Gastroesophageal sphincter (tissue), 4 donors: ENCODE data around the gene AGPAT3. TPM values are rescaled to one million over a fixed set of nuclear protein-coding genes. Genes with fewer than 3 reads are reported as not detected.
"Not testable (repeated sequence)": the region's sequence is repeated elsewhere in the genome, so short reads cannot be mapped to it uniquely, and the experiment has no call there.

Source experiments
- ATAC-seq: fragments of 150-250 bp; one replicate; pipeline ENCODE4 v1.9.1; 2016; ENCODE audit warnings: mild to moderate bottlenecking, moderate library complexity
- H3K27ac ChIP-seq, 4 donors: fragments of 200-600 bp; sonication (generic) in 3 of 4; 1 replicate in 3 of 4; 2 replicates in 1 of 4; pipeline ENCODE4 v1.5.1; 2016 to 2019
- H3K27me3 ChIP-seq: fragments of 200-600 bp; sonication (generic); one replicate; pipeline ENCODE4 v1.5.1; 2019
- H3K36me3 ChIP-seq, 2 donors: fragments of 200-600 bp; sonication (generic); one replicate each; pipeline ENCODE4 v1.5.1; 2019; ENCODE audit warnings: control low read depth in 1 of 2
- H3K4me1 ChIP-seq, 3 donors: fragments of 200-600 bp; sonication (generic); 1 replicate in 2 of 3; 2 replicates in 1 of 3; pipeline ENCODE4 v1.5.1; 2016 to 2019; ENCODE audit warnings: control low read depth in 2 of 3
- H3K4me3 ChIP-seq, 2 donors: fragments of 200-600 bp; sonication (generic); one replicate each; pipeline ENCODE4 v1.5.1; 2019; ENCODE audit warnings: mild to moderate bottlenecking in 1 of 2, moderate library complexity in 1 of 2
- H3K9me3 ChIP-seq, 3 donors: fragments of 200-600 bp; sonication (generic); one replicate each; pipeline ENCODE4 v1.5.1; 2017 to 2019; ENCODE audit warnings: control low read depth in 2 of 3
- EP300 ChIP-seq: sonication (generic); formaldehyde crosslinking; IDR thresholded peaks from one replicate; pipeline ENCODE4 v1.6.1; 2017; ENCODE audit warnings: antibody characterized with exemption, mild to moderate bottlenecking
- POLR2A ChIP-seq, 2 donors: fragments of 450-650 bp; IDR thresholded peaks; one replicate each; pipeline ENCODE4 v1.6.1; 2017; ENCODE audit warnings: antibody characterized with exemption in 2 of 2, mild to moderate bottlenecking in 2 of 2, moderate library complexity in 1 of 2
- POLR2AphosphoS5 ChIP-seq: sonication (generic); formaldehyde crosslinking; IDR thresholded peaks from one replicate; pipeline ENCODE4 v1.6.1; 2017; ENCODE audit warnings: antibody characterized with exemption
- WGBS, 2 donors: methylation state at CpG; one replicate each; pipeline ENCODE4 v1.1.5; 2018; ENCODE audit warnings: low coverage in 1 of 2; 5-methylcytosine and 5-hydroxymethylcytosine counted together
- total RNA-seq, 4 donors: library from RNA; depleted of rRNA; stranded (reverse); fragments of >200 nt; gene quantifications; one replicate each; pipeline ENCODE4 v1.1.0, GENCODE V29; 2016
- TF ChIP-seq, protein P1 (sequence below), 4 experiments: fragments of 200-600 bp in 2 of 4; fragments of 450-650 bp in 2 of 4; sonication (generic) in 1 of 4; IDR thresholded peaks; one replicate each; pipeline ENCODE4 v1.5.1; 2017 to 2019; ENCODE audit warnings: antibody characterized with exemption in 4 of 4, mild to moderate bottlenecking in 2 of 4, moderate library complexity in 2 of 4

Gene AGPAT3
- total RNA-seq, 4 donors from 2014 or later, result 27.1 to 46.9 (median 32.2) TPM

- Histone ChIP-seq H3K36me3 (no peaks in the 10 kb centered on the region), H3K4me1 (peaks cover 0 to 26% (median 5%) of the 10 kb centered on the region in 3 donors), H3K4me3 (no peak overlapping the region), H3K27ac (peak overlapping the region in 2 of 4 donors; percentile 43 to 46), H3K27me3 (no peaks in the 10 kb centered on the region), H3K9me3 (no peaks in the 10 kb centered on the region)
- ATAC-seq, result no peak
- 79 to 100% methylated on average over 4 to 5 of the region's 5 CpGs for WGBS, 2 donors
- TF ChIP-seq POLR2A (IDR thresholded peaks at IDR 0.05) (no peak), POLR2AphosphoS5 (no peak), EP300 (no peak)
- TF ChIP-seq, protein P1, sequence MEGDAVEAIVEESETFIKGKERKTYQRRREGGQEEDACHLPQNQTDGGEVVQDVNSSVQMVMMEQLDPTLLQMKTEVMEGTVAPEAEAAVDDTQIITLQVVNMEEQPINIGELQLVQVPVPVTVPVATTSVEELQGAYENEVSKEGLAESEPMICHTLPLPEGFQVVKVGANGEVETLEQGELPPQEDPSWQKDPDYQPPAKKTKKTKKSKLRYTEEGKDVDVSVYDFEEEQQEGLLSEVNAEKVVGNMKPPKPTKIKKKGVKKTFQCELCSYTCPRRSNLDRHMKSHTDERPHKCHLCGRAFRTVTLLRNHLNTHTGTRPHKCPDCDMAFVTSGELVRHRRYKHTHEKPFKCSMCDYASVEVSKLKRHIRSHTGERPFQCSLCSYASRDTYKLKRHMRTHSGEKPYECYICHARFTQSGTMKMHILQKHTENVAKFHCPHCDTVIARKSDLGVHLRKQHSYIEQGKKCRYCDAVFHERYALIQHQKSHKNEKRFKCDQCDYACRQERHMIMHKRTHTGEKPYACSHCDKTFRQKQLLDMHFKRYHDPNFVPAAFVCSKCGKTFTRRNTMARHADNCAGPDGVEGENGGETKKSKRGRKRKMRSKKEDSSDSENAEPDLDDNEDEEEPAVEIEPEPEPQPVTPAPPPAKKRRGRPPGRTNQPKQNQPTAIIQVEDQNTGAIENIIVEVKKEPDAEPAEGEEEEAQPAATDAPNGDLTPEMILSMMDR (IDR thresholded peaks at IDR 0.05), result no peak
These were observed 28.0 kb downstream of the AGPAT3 start for GRCh38 chr21:43892984-43893535.

DNA sequence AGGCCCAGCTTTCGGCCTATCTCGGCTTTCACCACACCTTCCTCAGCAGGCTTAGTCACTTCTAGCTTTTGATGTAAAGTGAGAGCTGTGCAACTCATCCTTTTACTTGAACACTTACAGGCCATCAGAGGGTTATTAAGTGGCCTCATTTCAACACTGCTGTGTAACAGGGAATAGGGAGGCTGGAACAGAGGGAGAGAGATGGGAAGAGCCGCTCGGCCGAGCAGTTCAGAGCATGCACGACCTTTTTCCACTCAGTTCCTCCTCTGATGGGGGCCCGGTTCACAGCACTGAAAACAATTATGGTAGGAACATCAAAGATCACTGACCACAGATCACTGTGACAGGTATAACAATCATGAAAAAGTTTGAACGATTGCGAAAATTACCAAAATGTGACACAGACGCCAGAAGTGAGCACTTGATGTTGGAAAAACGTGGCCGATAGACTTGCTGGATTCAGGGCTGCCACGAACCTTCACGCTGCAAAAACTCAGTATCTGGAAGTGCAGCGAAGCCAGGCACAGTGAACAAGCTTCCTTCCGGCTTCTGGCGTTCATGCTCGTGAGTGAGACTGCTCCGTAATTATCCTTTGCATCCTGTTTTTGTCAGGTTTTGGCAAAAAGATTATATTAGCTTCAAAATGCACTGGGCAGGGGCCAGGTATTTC lies 28.6 kb downstream of the AGPAT3 start:
- Histone ChIP-seq H3K9me3 (no peaks in the 10 kb centered on the region), H3K36me3 (peaks cover 0 to 4% of the 10 kb centered on the region in 2 donors), H3K27me3 (no peaks in the 10 kb centered on the region), H3K4me3 (peak overlapping the region in 1 of 2 donors; percentile 12), H3K4me1 (peaks cover 0 to 26% (median 5%) of the 10 kb centered on the region in 3 donors), H3K27ac (peak overlapping the region in 3 of 4 donors; percentile 35 to 46 (median 43))
- 61 to 69% methylated on average over 14 to 15 of the region's 19 CpGs for WGBS, 2 donors
- ATAC-seq, result no peak
- TF ChIP-seq, protein P1 (IDR thresholded peaks at IDR 0.05), result no peak
- TF ChIP-seq POLR2AphosphoS5, result no peak
- TF ChIP-seq EP300, result no peak
- no peak for TF ChIP-seq POLR2A (IDR thresholded peaks at IDR 0.05)

GRCh38 chr21:43894206-43894577 lies 29.2 kb downstream of the AGPAT3 start:
- Histone ChIP-seq H3K9me3 (no peaks in the 10 kb centered on the region), H3K27ac (peak overlapping the region in 1 of 4 donors; percentile 35), H3K36me3 (peaks cover 0 to 9% of the 10 kb centered on the region in 2 donors), H3K4me3 (peak overlapping the region in 1 of 2 donors; percentile 12), H3K4me1 (peaks cover 0 to 26% (median 5%) of the 10 kb centered on the region in 3 donors), H3K27me3 (no peaks in the 10 kb centered on the region)
- TF ChIP-seq, protein P1 (IDR thresholded peaks at IDR 0.05), result no peak
- WGBS, 2 donors, result 43 to 63% methylated on average over 4 of the region's 4 CpGs
- ATAC-seq, result no peak

DNA sequence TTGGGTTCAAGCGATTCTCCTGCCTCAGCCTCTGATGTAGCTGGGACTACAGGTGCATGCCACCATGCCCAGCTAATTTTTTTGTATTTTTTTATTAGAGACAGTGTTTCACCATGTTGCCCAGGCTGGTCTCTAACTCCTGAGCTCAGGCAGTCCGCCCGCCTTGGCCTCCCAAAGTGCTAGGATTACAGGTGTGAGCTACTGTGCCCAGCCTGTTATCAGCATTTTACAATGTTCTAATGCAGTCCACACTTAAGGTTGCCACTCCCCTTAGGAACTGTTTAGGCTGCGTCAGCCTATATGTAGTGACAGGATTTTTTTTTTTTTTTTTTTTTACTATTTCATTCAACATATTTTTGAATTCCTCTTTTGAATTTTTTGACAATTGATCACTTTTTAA lies 30.2 kb downstream of the AGPAT3 start:
- peaks cover 0 to 26% (median 5%) of the 10 kb centered on the region in 3 donors for H3K4me1 ChIP-seq
- no peaks in the 10 kb centered on the region for H3K9me3 ChIP-seq
- ATAC-seq, result no peak
- H3K36me3 ChIP-seq, result peaks cover 0 to 16% of the 10 kb centered on the region in 2 donors
- H3K4me3 ChIP-seq, result no peak overlapping the region
- no peaks in the 10 kb centered on the region for H3K27me3 ChIP-seq
- no peak overlapping the region for H3K27ac ChIP-seq
- TF ChIP-seq, protein P1 (IDR thresholded peaks at IDR 0.05), result no peak
- TF ChIP-seq POLR2A (IDR thresholded peaks at IDR 0.05) (no peak), POLR2AphosphoS5 (no peak), EP300 (no peak)
- 89 to 100% methylated on average over 4 of the region's 4 CpGs for WGBS, 2 donors

DNA sequence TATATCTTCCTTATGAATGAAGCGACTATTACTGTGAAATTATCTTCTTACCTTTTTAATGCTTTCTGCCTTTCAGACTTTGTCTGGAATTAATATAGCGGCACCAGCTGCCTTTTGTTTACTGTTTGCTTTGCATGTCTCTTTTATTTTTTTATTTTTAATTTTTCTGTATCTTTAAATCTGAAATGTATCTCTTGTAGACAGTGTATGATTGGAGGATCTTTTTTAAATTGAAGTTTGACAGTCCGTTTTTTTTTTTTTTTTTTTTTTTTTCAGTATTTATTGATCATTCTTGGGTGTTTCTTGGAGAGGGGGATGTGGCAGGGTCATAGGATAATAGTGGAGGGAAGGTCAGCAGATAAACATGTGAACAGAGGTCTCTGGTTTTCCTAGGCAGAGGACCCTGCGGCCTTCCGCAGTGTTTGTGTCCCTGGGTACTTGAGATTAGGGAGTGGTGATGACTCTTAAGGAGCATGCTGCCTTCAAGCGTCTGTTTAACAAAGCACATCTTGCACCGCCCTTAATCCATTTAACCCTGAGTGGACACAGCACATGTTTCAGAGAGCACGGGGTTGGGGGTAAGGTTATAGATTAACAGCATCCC lies 31.8 kb downstream of the AGPAT3 start:
- not testable (repeated sequence) for H3K9me3 ChIP-seq, ATAC-seq, H3K4me3 ChIP-seq, H3K27ac ChIP-seq, H3K27me3 ChIP-seq
- WGBS, 2 donors, result 88 to 89% methylated on average over 3 of the region's 8 CpGs
- Histone ChIP-seq H3K36me3 (peaks cover 0 to 16% of the 10 kb centered on the region in 2 donors), H3K4me1 (peaks cover 0 to 26% (median 5%) of the 10 kb centered on the region in 3 donors)
